Skeletal muscle tissue (tissue), 4 donors: Measurements from ENCODE around the gene KLHL13. TPM values are rescaled to one million over a fixed set of nuclear protein-coding genes. Genes with fewer than 3 reads are reported as not detected.
"Not testable (repeated sequence)": the region's sequence is repeated elsewhere in the genome, so short reads cannot be mapped to it uniquely, and the experiment has no call there.

ENCODE experiments used
- H3K27ac ChIP-seq: one replicate; pipeline ENCODE4 v1.7.0; 2013; ENCODE audit warnings: mild to moderate bottlenecking, low read depth, low read length, inconsistent platforms
- H3K27me3 ChIP-seq, 3 donors: one replicate each; pipeline ENCODE4 v1.7.0; 2013; ENCODE audit warnings: low read length in 3 of 3; ENCODE audit not compliant: control insufficient read depth in 3 of 3, insufficient read depth in 3 of 3
- H3K36me3 ChIP-seq, 3 donors: one replicate each; pipeline ENCODE4 v1.7.0; 2013; ENCODE audit warnings: low read length in 3 of 3; ENCODE audit not compliant: control insufficient read depth in 3 of 3, insufficient read depth in 3 of 3
- H3K4me1 ChIP-seq, 3 donors: one replicate each; pipeline ENCODE4 v1.7.0; 2013; ENCODE audit warnings: low read length in 3 of 3, mild to moderate bottlenecking in 3 of 3; ENCODE audit not compliant: control insufficient read depth in 3 of 3, insufficient read depth in 3 of 3
- H3K4me3 ChIP-seq, 3 donors: one replicate each; pipeline ENCODE4 v1.7.0; 2013; ENCODE audit warnings: low read length in 3 of 3
- H3K9ac ChIP-seq, 3 donors: one replicate each; pipeline ENCODE4 v1.7.0; 2013; ENCODE audit warnings: low read length in 3 of 3, mild to moderate bottlenecking in 3 of 3, moderate library complexity in 2 of 3, low read depth in 1 of 3
- H3K9me3 ChIP-seq, 3 donors: one replicate each; pipeline ENCODE4 v1.7.0; 2013; ENCODE audit warnings: low read length in 3 of 3; ENCODE audit not compliant: control insufficient read depth in 3 of 3
- total RNA-seq: library from RNA; depleted of rRNA; stranded (reverse); fragments of >200 nt; gene quantifications from one replicate; pipeline ENCODE4 v1.2.3, GENCODE V29; 2014
- donor health status: Osteomylitis.

The KLHL13 gene
- total RNA-seq, 1 donor from 2014 or later, result 80.9 TPM

- Histone ChIP-seq H3K4me3 (no peak overlapping the region), H3K27ac (no peak overlapping the region), H3K9ac (no peak overlapping the region), H3K9me3 (no peaks in the 10 kb centered on the region), H3K36me3 (no peaks in the 10 kb centered on the region), H3K27me3 (no peaks in the 10 kb centered on the region), H3K4me1 (no peaks in the 10 kb centered on the region)
Measured at GRCh38 chrX:117977526-117977925, 139.1 kb downstream of the KLHL13 start.

GRCh38 chrX:117973110-117973807 lies 143.4 kb downstream of the KLHL13 start:
- Histone ChIP-seq H3K27me3 (no peaks in the 10 kb centered on the region), H3K36me3 (no peaks in the 10 kb centered on the region), H3K4me1 (no peaks in the 10 kb centered on the region), H3K9ac (no peak overlapping the region), H3K9me3 (no peaks in the 10 kb centered on the region), H3K27ac (no peak overlapping the region), H3K4me3 (peak overlapping the region in 1 of 3 donors; percentile 43)

- Histone ChIP-seq H3K9ac (no peak overlapping the region), H3K4me1 (no peaks in the 10 kb centered on the region), H3K4me3 (peak overlapping the region in 1 of 3 donors; percentile 43), H3K27me3 (no peaks in the 10 kb centered on the region), H3K36me3 (no peaks in the 10 kb centered on the region), H3K9me3 (no peaks in the 10 kb centered on the region), H3K27ac (no peak overlapping the region)
Measured at GRCh38 chrX:117972711-117973109, 143.9 kb downstream of the KLHL13 start.

GRCh38 chrX:117969782-117970181 lies 146.8 kb downstream of the KLHL13 start:
- no peaks in the 10 kb centered on the region for H3K4me1 ChIP-seq
- H3K4me3 ChIP-seq, result no peak overlapping the region
- H3K9me3 ChIP-seq, result no peaks in the 10 kb centered on the region
- H3K27me3 ChIP-seq, result no peaks in the 10 kb centered on the region
- no peaks in the 10 kb centered on the region for H3K36me3 ChIP-seq
- no peak overlapping the region for H3K27ac ChIP-seq
- no peak overlapping the region for H3K9ac ChIP-seq

- Histone ChIP-seq H3K36me3 (no peaks in the 10 kb centered on the region), H3K9ac (no peak overlapping the region), H3K4me1 (no peaks in the 10 kb centered on the region), H3K4me3 (no peak overlapping the region), H3K27me3 (no peaks in the 10 kb centered on the region), H3K27ac (no peak overlapping the region), H3K9me3 (no peaks in the 10 kb centered on the region)
Measured at GRCh38 chrX:117969328-117969727, 147.3 kb downstream of the KLHL13 start.

GRCh38 chrX:117959045-117959444 lies 157.6 kb downstream of the KLHL13 start:
- Histone ChIP-seq H3K9ac (no peak overlapping the region), H3K4me1 (no peaks in the 10 kb centered on the region), H3K36me3 (no peaks in the 10 kb centered on the region), H3K9me3 (no peaks in the 10 kb centered on the region), H3K27ac (no peak overlapping the region), H3K4me3 (no peak overlapping the region), H3K27me3 (no peaks in the 10 kb centered on the region)

GRCh38 chrX:117957128-117957527 lies 159.5 kb downstream of the KLHL13 start:
- Histone ChIP-seq H3K9me3 (no peaks in the 10 kb centered on the region), H3K4me1 (no peaks in the 10 kb centered on the region), H3K27ac (no peak overlapping the region), H3K4me3 (no peak overlapping the region), H3K9ac (no peak overlapping the region), H3K36me3 (no peaks in the 10 kb centered on the region), H3K27me3 (no peaks in the 10 kb centered on the region)

- H3K4me3 ChIP-seq, H3K4me1 ChIP-seq, H3K27ac ChIP-seq, H3K36me3 ChIP-seq, H3K9me3 ChIP-seq, H3K27me3 ChIP-seq, H3K9ac ChIP-seq: not testable (repeated sequence)
Measured at GRCh38 chrX:117939296-117939695, 177.3 kb downstream of the KLHL13 start.

GRCh38 chrX:117936118-117936517 lies 180.5 kb downstream of the KLHL13 start:
- no peak overlapping the region for H3K9ac ChIP-seq
- no peaks in the 10 kb centered on the region for H3K4me1 ChIP-seq
- H3K36me3 ChIP-seq, result no peaks in the 10 kb centered on the region
- no peaks in the 10 kb centered on the region for H3K9me3 ChIP-seq
- no peaks in the 10 kb centered on the region for H3K27me3 ChIP-seq
- no peak overlapping the region for H3K4me3 ChIP-seq
- H3K27ac ChIP-seq, result no peak overlapping the region

- H3K27me3 ChIP-seq, result not testable (repeated sequence)
Measured at GRCh38 chrX:117930116-117930515, 186.5 kb downstream of the KLHL13 start.

More at GRCh38 chrX:117930116-117930515, 186.5 kb downstream of the KLHL13 start:
- H3K4me1 ChIP-seq, H3K4me3 ChIP-seq, H3K27ac ChIP-seq, H3K36me3 ChIP-seq, H3K9me3 ChIP-seq, H3K9ac ChIP-seq: not testable (repeated sequence)
